ENCODE measurements around the gene PPP1R26.

PPP1R26 gene

GRCh38 chr9:135494791-135495559, 15.4 kb downstream of the PPP1R26 start:
- Histone ChIP-seq H3K27me3 (ENCODE audit: insufficient read depth, low read depth, severe bottlenecking) (no peaks in the 10 kb centered on the region), H3K27ac (no peak overlapping the region), H3K36me3 (no peaks in the 10 kb centered on the region), H3K9me3 (ENCODE audit: severe bottlenecking) (no peaks in the 10 kb centered on the region), H3K4me3 (ENCODE audit: low read depth, low read length) (no peak overlapping the region)
- DNase-seq = no peak
- TF ChIP-seq, protein P1, sequence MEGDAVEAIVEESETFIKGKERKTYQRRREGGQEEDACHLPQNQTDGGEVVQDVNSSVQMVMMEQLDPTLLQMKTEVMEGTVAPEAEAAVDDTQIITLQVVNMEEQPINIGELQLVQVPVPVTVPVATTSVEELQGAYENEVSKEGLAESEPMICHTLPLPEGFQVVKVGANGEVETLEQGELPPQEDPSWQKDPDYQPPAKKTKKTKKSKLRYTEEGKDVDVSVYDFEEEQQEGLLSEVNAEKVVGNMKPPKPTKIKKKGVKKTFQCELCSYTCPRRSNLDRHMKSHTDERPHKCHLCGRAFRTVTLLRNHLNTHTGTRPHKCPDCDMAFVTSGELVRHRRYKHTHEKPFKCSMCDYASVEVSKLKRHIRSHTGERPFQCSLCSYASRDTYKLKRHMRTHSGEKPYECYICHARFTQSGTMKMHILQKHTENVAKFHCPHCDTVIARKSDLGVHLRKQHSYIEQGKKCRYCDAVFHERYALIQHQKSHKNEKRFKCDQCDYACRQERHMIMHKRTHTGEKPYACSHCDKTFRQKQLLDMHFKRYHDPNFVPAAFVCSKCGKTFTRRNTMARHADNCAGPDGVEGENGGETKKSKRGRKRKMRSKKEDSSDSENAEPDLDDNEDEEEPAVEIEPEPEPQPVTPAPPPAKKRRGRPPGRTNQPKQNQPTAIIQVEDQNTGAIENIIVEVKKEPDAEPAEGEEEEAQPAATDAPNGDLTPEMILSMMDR (IDR thresholded peaks at IDR 0.05; ENCODE audit: low read depth, low read length) = no peak

GRCh38 chr9:135498381-135499126, 19.0 kb downstream of the PPP1R26 start:
- Histone ChIP-seq H3K27ac (no peak overlapping the region), H3K27me3 (ENCODE audit: insufficient read depth, low read depth, severe bottlenecking) (no peaks in the 10 kb centered on the region), H3K9me3 (ENCODE audit: severe bottlenecking) (no peaks in the 10 kb centered on the region), H3K4me3 (ENCODE audit: low read depth, low read length) (no peak overlapping the region), H3K36me3 (peaks cover 31% of the 10 kb centered on the region)
- no peak for DNase-seq
- TF ChIP-seq, protein P1 (IDR thresholded peaks at IDR 0.05; ENCODE audit: low read depth, low read length) = no peak

GRCh38 chr9:135499326-135500070, 19.9 kb downstream of the PPP1R26 start:
- Histone ChIP-seq H3K4me3 (ENCODE audit: low read depth, low read length) (peak overlapping the region; percentile 94), H3K36me3 (peaks cover 40% of the 10 kb centered on the region), H3K27me3 (ENCODE audit: insufficient read depth, low read depth, severe bottlenecking) (no peaks in the 10 kb centered on the region), H3K27ac (peak overlapping the region; percentile 94), H3K9me3 (ENCODE audit: severe bottlenecking) (no peaks in the 10 kb centered on the region)
- TF ChIP-seq, protein P1 (IDR thresholded peaks at IDR 0.05; ENCODE audit: low read depth, low read length) = no peak
- DNase-seq = peak; percentile 95

DNA sequence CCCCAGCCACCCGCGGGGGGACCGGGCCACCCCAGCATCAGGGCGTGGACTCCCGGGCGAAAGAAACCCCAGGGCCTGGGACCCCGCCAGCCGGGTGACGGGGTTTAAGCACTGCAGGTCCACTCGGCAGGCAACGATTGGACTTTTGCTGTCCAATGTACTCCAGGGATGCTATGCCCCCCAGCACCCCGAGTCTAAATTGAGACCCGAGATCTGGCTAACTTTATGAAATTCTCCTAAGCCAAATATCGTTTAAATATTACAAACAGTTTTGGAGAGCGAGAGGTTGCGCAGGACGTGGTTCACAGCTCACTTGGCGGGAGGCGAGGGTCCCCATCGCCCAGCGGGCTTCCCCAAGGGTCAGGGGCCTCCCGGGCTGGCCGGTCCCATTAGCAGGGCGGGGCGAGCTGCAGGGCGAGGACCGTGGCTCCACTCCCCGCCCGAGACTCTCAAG, 20.5 kb downstream of the PPP1R26 start:
- no peaks in the 10 kb centered on the region for H3K27me3 ChIP-seq (ENCODE audit: insufficient read depth, low read depth, severe bottlenecking)
- peak overlapping the region; percentile 94 for H3K4me3 ChIP-seq (ENCODE audit: low read depth, low read length)
- H3K27ac ChIP-seq = peak overlapping the region; percentile 94
- TF ChIP-seq, protein P1 (IDR thresholded peaks at IDR 0.05; ENCODE audit: low read depth, low read length) = no peak
- H3K9me3 ChIP-seq (ENCODE audit: severe bottlenecking) = no peaks in the 10 kb centered on the region
- DNase-seq = no peak
- H3K36me3 ChIP-seq = peaks cover 45% of the 10 kb centered on the region

- TF ChIP-seq, protein P1 (IDR thresholded peaks at IDR 0.05; ENCODE audit: low read depth, low read length) = peak; percentile 93
- Histone ChIP-seq H3K27ac (peak within 1 kb of the TSS; percentile 94), H3K36me3 (peaks cover 49% of the 10 kb centered on the region), H3K27me3 (ENCODE audit: insufficient read depth, low read depth, severe bottlenecking) (no peaks in the 10 kb centered on the region), H3K4me3 (ENCODE audit: low read depth, low read length) (peak within 1 kb of the TSS; percentile 94), H3K9me3 (ENCODE audit: severe bottlenecking) (no peaks in the 10 kb centered on the region)
- peak; percentile 89 for DNase-seq
These were observed 21.1 kb downstream of the PPP1R26 start, which contains the start of gene MRPS2 for GRCh38 chr9:135500525-135501260. Gene MRPS2 (plus strand): TSS chr9:135500682. CDS start chr9:135500711, 29 bp downstream.
